Neutrophil (primary cell): ENCODE measurements around the gene NR2C1.

Experiments
- H3K27ac ChIP-seq: fragments of 200-600 bp; sonication (generic); 2 replicates; pipeline ENCODE4 v1.5.1; 2016; ENCODE audit warnings: mild to moderate bottlenecking, moderate library complexity
- H3K27me3 ChIP-seq: fragments of 200-600 bp; sonication (generic); 2 replicates; pipeline ENCODE4 v1.6.0; 2016; ENCODE audit warnings: mild to moderate bottlenecking
- H3K36me3 ChIP-seq: fragments of 200-600 bp; sonication (generic); 2 replicates; pipeline ENCODE4 v1.5.1; 2017
- H3K4me1 ChIP-seq, 2 experiments: fragments of 200-600 bp in 1 of 2; sonication (generic) in 1 of 2; 1 replicate in 1 of 2; 2 replicates in 1 of 2; pipeline versions ENCODE4 v1.5.1 to v1.6.1; 2013 to 2016; ENCODE audit warnings: low read depth in 1 of 2, low read length in 1 of 2, mild to moderate bottlenecking in 1 of 2, moderate library complexity in 1 of 2; ENCODE audit not compliant: control insufficient read depth in 1 of 2, insufficient read depth in 1 of 2
- H3K4me3 ChIP-seq, 2 experiments: fragments of 200-600 bp in 1 of 2; sonication (generic) in 1 of 2; 1 replicate in 1 of 2; 2 replicates in 1 of 2; pipeline ENCODE4 v1.5.1; 2013 to 2016; ENCODE audit warnings: low read depth in 1 of 2, low read length in 1 of 2, mild to moderate bottlenecking in 1 of 2, moderate library complexity in 1 of 2
- H3K9me3 ChIP-seq: fragments of 200-600 bp; sonication (generic); 2 replicates; pipeline ENCODE4 v1.5.1; 2016
- CTCF ChIP-seq: fragments of 200-600 bp; sonication (generic); IDR thresholded peaks from 2 replicates; pipeline ENCODE4 v1.5.1; 2016; ENCODE audit warnings: antibody characterized with exemption

NR2C1 gene

GRCh38 chr12:94973221-94973620, 100.2 kb downstream of the NR2C1 start:
- no peak for TF ChIP-seq CTCF
- H3K27ac ChIP-seq, result no peak overlapping the region
- no peak overlapping the region for H3K4me3 ChIP-seq
- no peaks in the 10 kb centered on the region for H3K4me1 ChIP-seq
- H3K9me3 ChIP-seq, result no peaks in the 10 kb centered on the region
- peaks cover 6% of the 10 kb centered on the region for H3K36me3 ChIP-seq
- H3K27me3 ChIP-seq, result no peaks in the 10 kb centered on the region

GRCh38 chr12:94972795-94973194, 100.6 kb downstream of the NR2C1 start:
- Histone ChIP-seq H3K4me3 (no peak overlapping the region), H3K27me3 (no peaks in the 10 kb centered on the region), H3K36me3 (peaks cover 6% of the 10 kb centered on the region), H3K4me1 (no peaks in the 10 kb centered on the region), H3K9me3 (no peaks in the 10 kb centered on the region), H3K27ac (no peak overlapping the region)
- TF ChIP-seq CTCF, result no peak

- H3K27me3 ChIP-seq, result no peaks in the 10 kb centered on the region
- no peak overlapping the region for H3K4me3 ChIP-seq
- H3K9me3 ChIP-seq, result no peaks in the 10 kb centered on the region
- H3K4me1 ChIP-seq, result no peaks in the 10 kb centered on the region
- H3K27ac ChIP-seq, result no peak overlapping the region
- TF ChIP-seq CTCF, result no peak
- peaks cover 6% of the 10 kb centered on the region for H3K36me3 ChIP-seq
Measured at GRCh38 chr12:94971923-94972322, 101.5 kb downstream of the NR2C1 start.

GRCh38 chr12:94970560-94970959, 102.9 kb downstream of the NR2C1 start:
- H3K27ac ChIP-seq, result no peak overlapping the region
- no peak for TF ChIP-seq CTCF
- H3K27me3 ChIP-seq, result no peaks in the 10 kb centered on the region
- peaks cover 6% of the 10 kb centered on the region for H3K36me3 ChIP-seq
- no peak overlapping the region for H3K4me3 ChIP-seq
- H3K4me1 ChIP-seq, result no peaks in the 10 kb centered on the region
- no peaks in the 10 kb centered on the region for H3K9me3 ChIP-seq
